GM12878 (cell line): ENCODE measurements around the gene PTGER4. TPM values are rescaled to one million over a fixed set of nuclear protein-coding genes. Genes with fewer than 3 reads are reported as not detected.
A peak's percentile ranks its signal among the peaks of the same experiment; 100 is the strongest.

Source experiments
- ATAC-seq: fragments of 200-7000 bp; cut with Tn5 transposase; 3 replicates; pipeline ENCODE4 v1.9.1; 2020; ENCODE audit warnings: mild to moderate bottlenecking, moderate library complexity
- BruUV-seq: library from RNA; stranded (reverse); fragments of 400-500 nt; replicated peaks from 2 replicates; lab custom pipeline; 2021; lab: Mats Ljungman, UMichigan
- CTCF ChIA-PET: fragments of 300-600 bp; sonication (Branson Sonifier 250); formaldehyde crosslinking; extraction: SDS; loops from one replicate; lab custom pipeline; 2021; ENCODE audit warnings: inconsistent platforms; lab: Yijun Ruan, JAX
- POLR2A ChIA-PET: fragments of 350-600 bp; formaldehyde crosslinking; extraction: SDS; loops from one replicate; lab custom pipeline; 2021; ENCODE audit warnings: inconsistent platforms; lab: Charles Lee
- RAD21 ChIA-PET: fragments of 300-600 bp; sonication (Branson Sonifier 250); formaldehyde crosslinking; loops from one replicate; lab custom pipeline; 2023; ENCODE audit warnings: antibody characterized with exemption; ENCODE audit not compliant: unreplicated experiment; lab: Charles Lee
- SMC1A ChIA-PET: fragments of 300-600 bp; sonication (Branson Sonifier 250); formaldehyde crosslinking; loops from one replicate; lab custom pipeline; 2023; ENCODE audit not compliant: unreplicated experiment, uncharacterized antibody; lab: Charles Lee
- DNase-seq: peaks from one replicate; pipeline ENCODE4 v3.0.0-alpha.2; 2011; ENCODE audit warnings: low read depth, low spot score
- FAIRE-seq: peaks from 3 replicates; lab custom pipeline; 2011; peaks lifted over from hg19 to GRCh38; lab: Jason Lieb, UNC
- H2AFZ ChIP-seq: 2 replicates; pipeline ENCODE4 v1.6.0; 2011; ENCODE audit warnings: low read depth, low read length, control low read depth; ENCODE audit not compliant: control insufficient read depth
- H3K27ac ChIP-seq: 2 replicates; pipeline ENCODE4 v1.5.1; 2011; ENCODE audit warnings: control low read depth; ENCODE audit not compliant: control insufficient read depth, insufficient read depth
- H3K27me3 ChIP-seq, 2 experiments: replicated peaks in 1 of 2; 2 replicates each; pipeline versions ENCODE4 v1.6.0 to v1.6.1; 2011; ENCODE audit warnings: low read length in 1 of 2; ENCODE audit not compliant: control insufficient read depth in 2 of 2, insufficient read depth in 2 of 2
- H3K36me3 ChIP-seq, 2 experiments: 2 replicates each; pipeline ENCODE4 v1.5.1; 2011; ENCODE audit warnings: low read length in 1 of 2; ENCODE audit not compliant: control insufficient read depth in 2 of 2, insufficient read depth in 2 of 2
- H3K4me1 ChIP-seq: 2 replicates; pipeline ENCODE4 v1.6.1; 2011; ENCODE audit warnings: mild to moderate bottlenecking, low read length, moderate library complexity, mixed read lengths; ENCODE audit not compliant: control insufficient read depth, insufficient read depth
- H3K4me2 ChIP-seq: 2 replicates; pipeline ENCODE4 v1.6.0; 2011; ENCODE audit warnings: control low read depth; ENCODE audit not compliant: control insufficient read depth, insufficient read depth
- H3K4me3 ChIP-seq: fragments of 200-600 bp; sonication (generic); 2 replicates; pipeline ENCODE4 v1.5.1; 2016
- H3K79me2 ChIP-seq: 2 replicates; pipeline ENCODE4 v1.6.0; 2011; ENCODE audit warnings: low read length; ENCODE audit not compliant: control insufficient read depth, insufficient read depth
- H3K9ac ChIP-seq: 2 replicates; pipeline ENCODE4 v1.8.0; 2011; ENCODE audit warnings: low read length, control low read depth, mixed read lengths; ENCODE audit not compliant: control insufficient read depth, insufficient read depth
- H3K9me3 ChIP-seq: replicated peaks from 3 replicates; pipeline ENCODE4 v1.5.1; 2011; ENCODE audit warnings: mild to moderate bottlenecking, low read length; ENCODE audit not compliant: control insufficient read depth, insufficient read depth
- H4K20me1 ChIP-seq: 2 replicates; pipeline ENCODE4 v1.6.0; 2011; ENCODE audit not compliant: control insufficient read depth, insufficient read depth
- BMI1 ChIP-seq: fragments of 450-650 bp; IDR thresholded peaks from 2 replicates; pipeline ENCODE4 v1.6.1; 2016; ENCODE audit warnings: mild to moderate bottlenecking, moderate library complexity, borderline replicate concordance
- CBFB ChIP-seq: IDR thresholded peaks from 2 replicates; pipeline ENCODE4 v1.6.1; 2016; ENCODE audit warnings: antibody characterized with exemption, low read depth
- ESRRA ChIP-seq: IDR thresholded peaks from 2 replicates; pipeline ENCODE4 v1.6.1; 2012; ENCODE audit warnings: mild to moderate bottlenecking, low read length, improper control_type of control experiment
- MTA3 ChIP-seq: IDR thresholded peaks from 2 replicates; pipeline ENCODE4 v1.6.1; 2012; ENCODE audit warnings: low read length, inconsistent platforms, borderline replicate concordance
- MXI1 ChIP-seq: fragments of 150-350 bp; IDR thresholded peaks from 2 replicates; pipeline ENCODE4 v1.6.1; 2011; ENCODE audit warnings: low read depth, mild to moderate bottlenecking, inconsistent platforms, low read length, improper control_type of control experiment
- NRF1 ChIP-seq: conservative IDR thresholded peaks from 2 replicates; pipeline ENCODE4 v1.6.1; 2011; ENCODE audit warnings: mild to moderate bottlenecking, low read depth, low read length, improper control_type of control experiment
- PAX5 ChIP-seq: IDR thresholded peaks from 2 replicates; pipeline ENCODE4 v1.6.1; 2011; ENCODE audit warnings: low read depth, low read length, borderline replicate concordance
- POLR2AphosphoS2 ChIP-seq: IDR thresholded peaks from 2 replicates; pipeline ENCODE4 v1.6.1; 2011; ENCODE audit warnings: low read depth, mild to moderate bottlenecking, low read length, improper control_type of control experiment, moderate library complexity
- RBBP5 ChIP-seq: fragments of 200-600 bp; sonication (generic); conservative IDR thresholded peaks from 2 replicates; pipeline ENCODE4 v1.6.1; 2016
- RCOR1 ChIP-seq: conservative IDR thresholded peaks from 2 replicates; pipeline ENCODE4 v1.6.1; 2012; ENCODE audit warnings: low read depth, low read length, improper control_type of control experiment
- SPI1 ChIP-seq: IDR thresholded peaks from 2 replicates; pipeline ENCODE4 v1.6.1; 2011; ENCODE audit warnings: low read depth, mild to moderate bottlenecking, low read length, moderate library complexity, borderline replicate concordance; ENCODE audit not compliant: insufficient read depth
- SRF ChIP-seq, 2 experiments: IDR thresholded peaks; 2 replicates each; pipeline ENCODE4 v1.6.1; 2011; ENCODE audit warnings: low read depth in 2 of 2, low read length in 2 of 2, mild to moderate bottlenecking in 1 of 2, moderate library complexity in 1 of 2
- WGBS: methylation state at CpG from one replicate; pipeline ENCODE4 v1.1.6; 2016; ENCODE audit warnings: low lambda C conversion rate; ENCODE audit not compliant: insufficient replicate concordance, insufficient coverage; ENCODE audit errors: missing lambda C conversion rate; 5-methylcytosine and 5-hydroxymethylcytosine counted together
- in situ Hi-C: fragments of 300-500 bp; cut with MboI; formaldehyde crosslinking; loops from 9 replicates; pipeline ENCODE4 v1.14.3; 2018; ENCODE audit warnings: mixed read lengths
- intact Hi-C: fragments of 100-400 bp; cut with micrococcal nuclease; formaldehyde crosslinking; loops from one replicate; pipeline ENCODE4 v1.14.2; 2022; ENCODE audit not compliant: unreplicated experiment
- polyA plus RNA-seq, 11 experiments: library from polyadenylated mRNA; depleted of rRNA in 4 of 11; unstranded in 6 of 11; stranded (reverse) in 5 of 11; fragments of >200 nt; fragmentation: Nextera tagmentation in 4 of 11; fragmentation: Illumina TruSeq in 1 of 11; extraction: Ambion mirVana in 4 of 11; extraction: Trizol in 1 of 11; gene quantifications; 1 replicate in 1 of 11; 2 replicates in 10 of 11; pipeline versions ENCODE4 v1.2.1 to v1.2.3, GENCODE V29; 2011 to 2016; ENCODE audit warnings: inconsistent platforms in 2 of 11, missing spikeins in 2 of 11, low read depth in 1 of 11
- total RNA-seq, 4 experiments: library from RNA; depleted of rRNA in 3 of 4; stranded (reverse); fragments of >200 nt in 3 of 4; fragmentation: Illumina TruSeq in 1 of 4; extraction: Trizol in 1 of 4; gene quantifications; 2 replicates each; pipeline versions ENCODE4 v1.2.1 to v1.2.3, GENCODE V29; 2013 to 2021
- TF ChIP-seq, protein P1 (sequence below): fragments of 450-650 bp; IDR thresholded peaks from 2 replicates; pipeline ENCODE4 v1.6.1; 2014; ENCODE audit warnings: mild to moderate bottlenecking
- TF ChIP-seq, protein P2 (sequence below): fragments of 450-650 bp; IDR thresholded peaks from 2 replicates; pipeline ENCODE4 v1.6.1; 2017; ENCODE audit warnings: mild to moderate bottlenecking, low read depth, inconsistent platforms; ENCODE audit not compliant: poor library complexity, severe bottlenecking

PTGER4 gene
- total and polyA plus RNA-seq, 10 of the 15 experiments (the other 5 are each of a cell fraction or from before 2014, with no cell fraction given), result 0.15 to 3.7 (median 0.62) TPM

DNA sequence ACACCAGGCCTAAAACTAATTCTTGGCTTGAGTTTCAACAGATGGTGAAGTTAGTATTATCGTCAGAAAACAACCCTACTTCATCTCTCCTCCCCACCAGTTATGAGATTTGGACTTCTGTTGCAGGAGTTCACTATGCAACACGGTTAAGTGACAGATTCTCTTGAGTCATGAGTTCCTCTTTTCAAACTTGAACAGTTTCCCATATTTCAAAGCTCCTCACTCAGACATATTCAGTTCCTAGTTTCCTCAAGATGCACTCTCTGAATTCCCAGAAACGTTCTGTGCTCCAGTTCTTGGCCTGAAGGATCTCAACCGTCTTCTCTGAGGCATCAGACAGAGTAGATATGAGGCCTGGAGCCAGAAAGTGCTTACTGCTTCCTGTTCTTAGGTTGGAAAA, 7.3 kb upstream of the PTGER4 start:
- H4K20me1 ChIP-seq, result no peaks in the 10 kb centered on the region
- TF ChIP-seq SPI1, result peak; percentile 73; the same call in 1 of the 2 replicates
- TF ChIP-seq, protein P1, sequence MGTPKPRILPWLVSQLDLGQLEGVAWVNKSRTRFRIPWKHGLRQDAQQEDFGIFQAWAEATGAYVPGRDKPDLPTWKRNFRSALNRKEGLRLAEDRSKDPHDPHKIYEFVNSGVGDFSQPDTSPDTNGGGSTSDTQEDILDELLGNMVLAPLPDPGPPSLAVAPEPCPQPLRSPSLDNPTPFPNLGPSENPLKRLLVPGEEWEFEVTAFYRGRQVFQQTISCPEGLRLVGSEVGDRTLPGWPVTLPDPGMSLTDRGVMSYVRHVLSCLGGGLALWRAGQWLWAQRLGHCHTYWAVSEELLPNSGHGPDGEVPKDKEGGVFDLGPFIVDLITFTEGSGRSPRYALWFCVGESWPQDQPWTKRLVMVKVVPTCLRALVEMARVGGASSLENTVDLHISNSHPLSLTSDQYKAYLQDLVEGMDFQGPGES, result no peak
- TF ChIP-seq, all 136 proteins: peak for 1
- H2AFZ ChIP-seq, result no peak overlapping the region
- POLR2A ChIA-PET, result no interaction called here
- no TSS peak for BruUV-seq
- no peaks in the 10 kb centered on the region for H3K4me1 ChIP-seq
- CTCF ChIA-PET, result interaction anchor here (0.6 to 2.3 kb wide), 2 partner anchors 13 to 298 kb away, joined by 3 to 8 read pairs; no protein-coding TSS in a partner anchor
- RAD21 ChIA-PET, result interaction anchor here (1.2 kb wide), 1 partner anchor 13 kb away, joined by 4 read pairs; no protein-coding TSS in a partner anchor
- no peaks in the 10 kb centered on the region for H3K9me3 ChIP-seq
- ATAC-seq (0 out of 3 replicates have a peak, but pooled peaks have one; percentile 24), DNase-seq (no peak), FAIRE-seq (no peak)
- SMC1A ChIA-PET, result interaction anchor here (1.9 kb wide), 1 partner anchor 14 kb away, joined by 5 read pairs; no protein-coding TSS in a partner anchor
- WGBS, result 29% methylated on average over 4 of the region's 4 CpGs
- H3K9ac ChIP-seq, result no peak overlapping the region
- no peaks in the 10 kb centered on the region; a peak in 1 of 4 replicates for H3K27me3 ChIP-seq
- H3K27ac ChIP-seq, result no peak overlapping the region
- no peak overlapping the region for H3K4me3 ChIP-seq
- no peaks in the 10 kb centered on the region for H3K79me2 ChIP-seq
- intact Hi-C loops (no loop called here), in situ Hi-C loops (no loop called here)
- no peak overlapping the region for H3K4me2 ChIP-seq
- H3K36me3 ChIP-seq, result no peaks in the 10 kb centered on the region

DNA sequence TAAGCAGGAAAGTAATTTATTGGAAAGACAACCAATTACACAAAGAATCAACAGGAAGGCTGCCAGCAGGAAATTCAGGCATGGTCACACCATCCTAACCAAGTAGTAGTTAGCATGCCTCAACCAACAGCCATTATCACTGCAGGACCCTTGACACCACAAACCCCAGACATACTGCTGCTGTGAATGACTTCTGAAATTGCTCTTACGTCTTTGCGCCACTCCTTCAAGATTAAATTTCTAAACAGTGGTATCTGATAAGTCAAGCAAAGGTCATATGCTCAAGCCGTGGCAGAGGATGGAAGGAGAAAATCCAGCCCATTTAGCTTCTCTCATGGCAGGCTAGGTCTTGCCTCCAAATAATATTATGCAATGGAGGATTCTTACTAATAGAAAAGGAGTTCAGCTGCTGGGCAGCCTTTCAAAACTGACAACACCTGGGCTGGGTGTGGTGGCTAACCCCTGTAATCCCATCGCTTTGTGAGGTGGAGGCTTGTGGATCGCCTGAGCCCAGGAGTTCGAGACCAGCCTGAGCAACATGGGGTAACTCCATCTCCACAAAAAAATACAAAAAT, 5.0 kb upstream of the PTGER4 start:
- no TSS peak for BruUV-seq
- 70% methylated on average over 6 of the region's 6 CpGs for WGBS
- ATAC-seq (no peak), DNase-seq (no peak), FAIRE-seq (no peak)
- no peak overlapping the region for H3K9ac ChIP-seq
- H3K36me3 ChIP-seq, result no peaks in the 10 kb centered on the region
- RAD21 ChIA-PET, result interaction anchor here (0.6 to 2.1 kb wide), 2 partner anchors 9 to 12 kb away, joined by 3 to 5 read pairs; no protein-coding TSS in a partner anchor
- no peaks in the 10 kb centered on the region for H3K79me2 ChIP-seq
- intact Hi-C loops, result no loop called here
- POLR2A ChIA-PET, result no interaction called here
- in situ Hi-C loops, result loop anchor here (25.0 kb wide), 1 partner anchor 1087 kb away; no protein-coding TSS in a partner anchor
- H3K4me3 ChIP-seq, result no peak overlapping the region
- no peaks in the 10 kb centered on the region for H4K20me1 ChIP-seq
- peaks cover 2 to 4% of the 10 kb centered on the region in 2 experiments; a peak in 1 of 4 replicates for H3K27me3 ChIP-seq
- H3K27ac ChIP-seq, result no peak overlapping the region
- peaks cover 6% of the 10 kb centered on the region for H3K4me1 ChIP-seq
- CTCF ChIA-PET, result interaction anchor here (1.1 kb wide), 1 partner anchor 72 kb away, joined by 3 read pairs; no protein-coding TSS in a partner anchor
- no peaks in the 10 kb centered on the region for H3K9me3 ChIP-seq
- SMC1A ChIA-PET, result no interaction called here
- no peak overlapping the region for H3K4me2 ChIP-seq
- no peak overlapping the region for H2AFZ ChIP-seq
- TF ChIP-seq NRF1 (no peak), MTA3 (no peak), RCOR1 (no peak), POLR2AphosphoS2 (no peak), MXI1 (no peak), PAX5 (no peak), RBBP5 (no peak), SRF (IDR thresholded peaks at IDR 0.05; ENCODE audit: low read depth in 2 of 2, low read length in 2 of 2) (no peak), ESRRA (no peak), BMI1 (no peak), CBFB (no peak)
- TF ChIP-seq, protein P2, sequence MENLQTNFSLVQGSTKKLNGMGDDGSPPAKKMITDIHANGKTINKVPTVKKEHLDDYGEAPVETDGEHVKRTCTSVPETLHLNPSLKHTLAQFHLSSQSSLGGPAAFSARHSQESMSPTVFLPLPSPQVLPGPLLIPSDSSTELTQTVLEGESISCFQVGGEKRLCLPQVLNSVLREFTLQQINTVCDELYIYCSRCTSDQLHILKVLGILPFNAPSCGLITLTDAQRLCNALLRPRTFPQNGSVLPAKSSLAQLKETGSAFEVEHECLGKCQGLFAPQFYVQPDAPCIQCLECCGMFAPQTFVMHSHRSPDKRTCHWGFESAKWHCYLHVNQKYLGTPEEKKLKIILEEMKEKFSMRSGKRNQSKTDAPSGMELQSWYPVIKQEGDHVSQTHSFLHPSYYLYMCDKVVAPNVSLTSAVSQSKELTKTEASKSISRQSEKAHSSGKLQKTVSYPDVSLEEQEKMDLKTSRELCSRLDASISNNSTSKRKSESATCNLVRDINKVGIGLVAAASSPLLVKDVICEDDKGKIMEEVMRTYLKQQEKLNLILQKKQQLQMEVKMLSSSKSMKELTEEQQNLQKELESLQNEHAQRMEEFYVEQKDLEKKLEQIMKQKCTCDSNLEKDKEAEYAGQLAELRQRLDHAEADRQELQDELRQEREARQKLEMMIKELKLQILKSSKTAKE, result no peak
